GM12891 (cell line): ENCODE measurements around the gene RTL5.

Experiments used
- POLR2A ChIP-seq: IDR thresholded peaks from 2 replicates; pipeline ENCODE4 v1.6.1; 2011; ENCODE audit warnings: low read depth, low read length, control low read depth
- POLR2AphosphoS5 ChIP-seq: IDR thresholded peaks from 2 replicates; pipeline ENCODE4 v1.6.1; 2011; ENCODE audit warnings: low read depth, low read length, control low read depth
- TAF1 ChIP-seq: IDR thresholded peaks from 2 replicates; pipeline ENCODE4 v1.6.1; 2011; ENCODE audit warnings: low read depth, low read length, control low read depth

- TF ChIP-seq POLR2A = no peak
- no peak for TF ChIP-seq POLR2AphosphoS5
- no peak for TF ChIP-seq TAF1
Observed at GRCh38 chrX:72133851-72134546, 2.3 kb upstream of the RTL5 start.
